B cell (primary cell): ENCODE measurements around the gene LCMT2. TPM values are rescaled to one million over a fixed set of nuclear protein-coding genes. Genes with fewer than 3 reads are reported as not detected.

ENCODE experiments used
- ATAC-seq: fragments of 200-7000 bp; cut with Tn5 transposase; one replicate; pipeline ENCODE4 v1.10.0; 2021; ENCODE audit warnings: low read depth, mild to moderate bottlenecking, moderate number of reproducible peaks, moderate library complexity
- CTCF ChIA-PET: fragments of 350-600 bp; sonication (Branson Sonifier 250); formaldehyde crosslinking; loops from one replicate; lab custom pipeline; 2021; ENCODE audit warnings: antibody characterized with exemption, inconsistent platforms; lab: Charles Lee
- POLR2A ChIA-PET: fragments of 350-600 bp; sonication (Branson Sonifier 250); formaldehyde crosslinking; loops from one replicate; lab custom pipeline; 2021; ENCODE audit warnings: antibody characterized with exemption; lab: Charles Lee
- DNase-seq: peaks from one replicate; pipeline ENCODE4 v3.0.0; 2013
- H2AFZ ChIP-seq: 2 replicates; pipeline ENCODE4 v1.6.1; 2012; ENCODE audit warnings: mild to moderate bottlenecking, low read depth, low read length; ENCODE audit not compliant: insufficient read depth, poor library complexity, severe bottlenecking
- H3K27ac ChIP-seq, 2 donors: 1 replicate in 1 of 2; 2 replicates in 1 of 2; pipeline ENCODE4 v1.5.1; 2012 to 2013; ENCODE audit warnings: low read length in 2 of 2, mild to moderate bottlenecking in 2 of 2, moderate library complexity in 1 of 2
- H3K27me3 ChIP-seq, 4 experiments: fragments of 200-600 bp in 1 of 4; sonication (generic) in 1 of 4; replicated peaks in 1 of 4; 1 replicate in 2 of 4; 2 replicates in 2 of 4; pipeline versions ENCODE4 v1.6.1 to v1.7.0; 2013 to 2016; ENCODE audit warnings: low read length in 3 of 4, mild to moderate bottlenecking in 2 of 4, mixed read lengths in 1 of 4, moderate library complexity in 1 of 4; ENCODE audit not compliant: insufficient read depth in 4 of 4, control insufficient read depth in 3 of 4; ENCODE audit errors: control extremely low read depth in 1 of 4
- H3K36me3 ChIP-seq, 2 experiments: replicated peaks in 1 of 2; 1 replicate in 1 of 2; 2 replicates in 1 of 2; pipeline versions ENCODE4 v1.6.1 to v1.7.1; 2013; ENCODE audit warnings: low read length in 1 of 2; ENCODE audit not compliant: insufficient read depth in 2 of 2, control insufficient read depth in 1 of 2; ENCODE audit errors: control extremely low read depth in 1 of 2, extremely low read depth in 1 of 2
- H3K4me1 ChIP-seq, 2 donors: fragments of 200-600 bp in 1 of 2; sonication (generic) in 1 of 2; 1 replicate in 1 of 2; 2 replicates in 1 of 2; pipeline versions ENCODE4 v1.5.1 to v1.6.1; 2013 to 2017; ENCODE audit warnings: low read length in 2 of 2; ENCODE audit not compliant: control insufficient read depth in 2 of 2, insufficient read depth in 2 of 2
- H3K4me2 ChIP-seq: replicated peaks from 2 replicates; pipeline ENCODE3; 2012; ENCODE audit warnings: mild to moderate bottlenecking, low read depth, low read length; ENCODE audit not compliant: poor library complexity, severe bottlenecking
- H3K4me3 ChIP-seq, 5 experiments: fragments of 200-600 bp in 1 of 5; sonication (generic) in 1 of 5; 1 replicate in 3 of 5; 2 replicates in 2 of 5; pipeline versions ENCODE4 v1.5.1 to v1.7.0; 2011 to 2016; ENCODE audit warnings: low read length in 4 of 5, mild to moderate bottlenecking in 4 of 5, low read depth in 2 of 5, control low read depth in 1 of 5, moderate library complexity in 1 of 5; ENCODE audit not compliant: insufficient read depth in 1 of 5; ENCODE audit errors: control extremely low read depth in 1 of 5, extremely low read depth in 1 of 5
- H3K79me2 ChIP-seq: fragments of 200-600 bp; sonication (generic); one replicate; pipeline ENCODE4 v1.6.0; 2016; ENCODE audit warnings: low read length; ENCODE audit not compliant: control insufficient read depth, insufficient read depth
- H3K9ac ChIP-seq: fragments of 200-600 bp; sonication (generic); 2 replicates; pipeline ENCODE4 v1.6.1; 2017; ENCODE audit warnings: mild to moderate bottlenecking, low read length, moderate library complexity
- H3K9me3 ChIP-seq, 3 donors: one replicate each; pipeline versions ENCODE4 v1.6.1 to v1.7.1; 2013; ENCODE audit warnings: low read length in 2 of 3; ENCODE audit not compliant: control insufficient read depth in 2 of 3, insufficient read depth in 1 of 3; ENCODE audit errors: control extremely low read depth in 1 of 3
- H4K20me1 ChIP-seq: 2 replicates; pipeline ENCODE4 v1.6.0; 2012; ENCODE audit warnings: mild to moderate bottlenecking, low read length; ENCODE audit not compliant: insufficient read depth, control insufficient read depth, poor library complexity, severe bottlenecking
- H3K27ac Mint-ChIP-seq: one replicate; pipeline ENCODE4 v1.8.0; 2021; ENCODE audit warnings: mixed read lengths
- H3K27me3 Mint-ChIP-seq: one replicate; pipeline ENCODE4 v1.8.0; 2021; ENCODE audit warnings: mixed read lengths
- H3K4me1 Mint-ChIP-seq: one replicate; pipeline ENCODE4 v1.8.0; 2021; ENCODE audit warnings: mixed read lengths
- H3K4me3 Mint-ChIP-seq: one replicate; pipeline ENCODE4 v1.8.0; 2021; ENCODE audit warnings: mixed read lengths
- H3K9me3 Mint-ChIP-seq: one replicate; pipeline ENCODE4 v1.8.0; 2022; ENCODE audit warnings: mixed read lengths; ENCODE audit not compliant: insufficient read depth
- EZH2 ChIP-seq: IDR thresholded peaks from 2 replicates; pipeline ENCODE4 v1.6.1; 2012; ENCODE audit warnings: borderline replicate concordance, low read depth, mild to moderate bottlenecking, moderate library complexity, low read length; ENCODE audit not compliant: insufficient read depth, poor library complexity, severe bottlenecking
- WGBS: methylation state at CpG from one replicate; pipeline ENCODE4 v1.1.5; 2013; ENCODE audit warnings: missing lambda C conversion rate; ENCODE audit not compliant: insufficient coverage; 5-methylcytosine and 5-hydroxymethylcytosine counted together
- intact Hi-C: fragments of 100-400 bp; cut with micrococcal nuclease; formaldehyde crosslinking; loops from one replicate; pipeline ENCODE4 v1.10.0; 2022
- polyA plus RNA-seq: library from polyadenylated mRNA; depleted of rRNA; stranded (reverse); fragments of >200 nt; gene quantifications from 2 replicates; pipeline ENCODE4 v1.2.3, GENCODE V29; 2012
- total RNA-seq, 2 donors: library from RNA; stranded (reverse); fragments of 120-200 nt in 1 of 2; gene quantifications; 1 replicate in 1 of 2; 2 replicates in 1 of 2; pipeline versions ENCODE4 v1.2.3 to v1.2.4, GENCODE V29; 2013 to 2022
- TF ChIP-seq, protein P1 (sequence below): fragments of 200-600 bp; IDR thresholded peaks from one replicate; pipeline ENCODE4 v1.8.0; 2022; ENCODE audit warnings: antibody characterized with exemption, mild to moderate bottlenecking

Gene LCMT2
- total and polyA plus RNA-seq, 2 donors (not counting 1 experiment from before 2014, with no cell fraction given), result 7.5 to 12.8 TPM

DNA sequence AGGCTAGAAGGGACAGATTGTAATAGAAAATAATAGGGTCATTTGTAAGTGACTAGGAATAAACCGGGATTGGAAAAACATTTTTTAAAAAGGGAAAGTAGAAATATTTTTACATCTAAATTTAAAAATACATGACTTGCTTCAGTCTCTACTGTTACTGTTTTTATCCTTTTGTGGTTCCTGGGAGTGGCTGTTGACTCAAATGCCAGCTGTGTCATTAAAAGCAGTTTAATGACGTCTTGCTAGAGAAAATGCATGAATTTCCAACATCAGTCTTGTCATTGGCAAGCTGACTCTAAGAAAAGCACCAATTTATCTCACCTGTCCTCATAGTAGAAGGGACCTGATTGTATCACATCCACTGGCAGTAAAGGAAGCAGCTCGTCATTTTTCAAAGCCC, 16.7 kb upstream of the LCMT2 start:
- no peak for TF ChIP-seq EZH2
- TF ChIP-seq, protein P1, sequence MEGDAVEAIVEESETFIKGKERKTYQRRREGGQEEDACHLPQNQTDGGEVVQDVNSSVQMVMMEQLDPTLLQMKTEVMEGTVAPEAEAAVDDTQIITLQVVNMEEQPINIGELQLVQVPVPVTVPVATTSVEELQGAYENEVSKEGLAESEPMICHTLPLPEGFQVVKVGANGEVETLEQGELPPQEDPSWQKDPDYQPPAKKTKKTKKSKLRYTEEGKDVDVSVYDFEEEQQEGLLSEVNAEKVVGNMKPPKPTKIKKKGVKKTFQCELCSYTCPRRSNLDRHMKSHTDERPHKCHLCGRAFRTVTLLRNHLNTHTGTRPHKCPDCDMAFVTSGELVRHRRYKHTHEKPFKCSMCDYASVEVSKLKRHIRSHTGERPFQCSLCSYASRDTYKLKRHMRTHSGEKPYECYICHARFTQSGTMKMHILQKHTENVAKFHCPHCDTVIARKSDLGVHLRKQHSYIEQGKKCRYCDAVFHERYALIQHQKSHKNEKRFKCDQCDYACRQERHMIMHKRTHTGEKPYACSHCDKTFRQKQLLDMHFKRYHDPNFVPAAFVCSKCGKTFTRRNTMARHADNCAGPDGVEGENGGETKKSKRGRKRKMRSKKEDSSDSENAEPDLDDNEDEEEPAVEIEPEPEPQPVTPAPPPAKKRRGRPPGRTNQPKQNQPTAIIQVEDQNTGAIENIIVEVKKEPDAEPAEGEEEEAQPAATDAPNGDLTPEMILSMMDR, result no peak
- intact Hi-C loops, result no loop called here
- H3K27ac ChIP-seq, result no peak overlapping the region
- no peaks in the 10 kb centered on the region for H3K27me3 ChIP-seq
- Mint-ChIP-seq H3K4me3 (no peak overlapping the region), H3K9me3 (no peaks in the 10 kb centered on the region), H3K27ac (no peak overlapping the region), H3K27me3 (no peaks in the 10 kb centered on the region), H3K4me1 (no peaks in the 10 kb centered on the region)
- WGBS, result 100% methylated on average over 1 of the region's 3 CpGs
- no peak overlapping the region for H3K4me2 ChIP-seq
- H3K4me1 ChIP-seq, result no peaks in the 10 kb centered on the region
- ChIA-PET CTCF (interaction anchor here (1.2 kb wide), 1 partner anchor 168 kb away, joined by 4 read pairs; no protein-coding TSS in a partner anchor), POLR2A (no interaction called here)
- no peak for DNase-seq
- no peak overlapping the region for H3K4me3 ChIP-seq
- H3K9me3 ChIP-seq, result no peaks in the 10 kb centered on the region
- H4K20me1 ChIP-seq, result no peaks in the 10 kb centered on the region
- H3K79me2 ChIP-seq, result no peaks in the 10 kb centered on the region
- no peak for ATAC-seq
- no peak overlapping the region for H2AFZ ChIP-seq
- H3K36me3 ChIP-seq, result no peaks in the 10 kb centered on the region
- no peak overlapping the region for H3K9ac ChIP-seq

- H3K9me3 Mint-ChIP-seq, result no peaks in the 10 kb centered on the region
- Histone ChIP-seq H3K27ac (no peak overlapping the region), H3K4me3 (no peak overlapping the region), H3K79me2 (no peaks in the 10 kb centered on the region), H3K4me1 (no peaks in the 10 kb centered on the region), H3K27me3 (no peaks in the 10 kb centered on the region), H3K4me2 (no peak overlapping the region), H2AFZ (no peak overlapping the region), H4K20me1 (no peaks in the 10 kb centered on the region), H3K9ac (no peak overlapping the region), H3K36me3 (no peaks in the 10 kb centered on the region), H3K9me3 (no peaks in the 10 kb centered on the region)
- CTCF ChIA-PET, result interaction anchor here (0.6 to 1.2 kb wide), 2 partner anchors 15 to 168 kb away, joined by 3 to 4 read pairs; no protein-coding TSS in a partner anchor
- no peak for TF ChIP-seq EZH2
- TF ChIP-seq, protein P1, result no peak
- 100% methylated on average over 1 of the region's 2 CpGs for WGBS
- H3K27ac Mint-ChIP-seq, result no peak overlapping the region
- H3K27me3 Mint-ChIP-seq, result no peaks in the 10 kb centered on the region
- no peak for ATAC-seq
- POLR2A ChIA-PET, result no interaction called here
- intact Hi-C loops, result no loop called here
- H3K4me3 Mint-ChIP-seq, result no peak overlapping the region
- H3K4me1 Mint-ChIP-seq, result no peaks in the 10 kb centered on the region
- no peak for DNase-seq
Measured at GRCh38 chr15:43346305-43346704, 15.9 kb upstream of the LCMT2 start.
